Raji (cell line): Measurements from ENCODE around the gene FYN.

Source experiments
- POLR2A ChIP-seq: IDR thresholded peaks from 2 replicates; pipeline ENCODE4 v1.6.1; 2011; ENCODE audit warnings: low read depth, low read length, control low read depth; ENCODE audit not compliant: insufficient read depth

FYN gene

GRCh38 chr6:111737065-111737521, 136.2 kb downstream of the FYN start:
- no peak for TF ChIP-seq POLR2A

- TF ChIP-seq POLR2A, result no peak
These were observed 137.1 kb downstream of the FYN start for GRCh38 chr6:111736005-111736608.

GRCh38 chr6:111734068-111735061, 138.9 kb downstream of the FYN start:
- no peak for TF ChIP-seq POLR2A

- TF ChIP-seq POLR2A, result no peak
These were observed 140.9 kb downstream of the FYN start for GRCh38 chr6:111732390-111732789.

GRCh38 chr6:111731456-111732195, 141.6 kb downstream of the FYN start:
- TF ChIP-seq POLR2A, result no peak

GRCh38 chr6:111730864-111731263, 142.4 kb downstream of the FYN start:
- TF ChIP-seq POLR2A, result no peak

- TF ChIP-seq POLR2A, result no peak
These were observed 145.4 kb downstream of the FYN start for GRCh38 chr6:111727802-111728201.

- TF ChIP-seq POLR2A, result no peak
These were observed 146.2 kb downstream of the FYN start for GRCh38 chr6:111727041-111727440.

- TF ChIP-seq POLR2A, result no peak
These were observed 147.7 kb downstream of the FYN start for GRCh38 chr6:111725446-111726112.

GRCh38 chr6:111724505-111724904, 148.7 kb downstream of the FYN start:
- TF ChIP-seq POLR2A, result no peak

- no peak for TF ChIP-seq POLR2A
These were observed 149.2 kb downstream of the FYN start for GRCh38 chr6:111724039-111724438.

GRCh38 chr6:111723412-111723970, 149.8 kb downstream of the FYN start:
- TF ChIP-seq POLR2A, result no peak

- TF ChIP-seq POLR2A, result no peak
These were observed 151.0 kb downstream of the FYN start for GRCh38 chr6:111722179-111722731.

GRCh38 chr6:111721753-111722154, 151.5 kb downstream of the FYN start:
- no peak for TF ChIP-seq POLR2A
